Measurements from ENCODE around the gene CYB561D2. TPM values are rescaled to one million over a fixed set of nuclear protein-coding genes. Genes with fewer than 3 reads are reported as not detected.

Gene CYB561D2
- total and polyA plus RNA-seq, 2 of the 13 experiments (the other 11 are each of a cell fraction or from before 2014, with no cell fraction given), result 11.1 to 17.2 TPM

DNA sequence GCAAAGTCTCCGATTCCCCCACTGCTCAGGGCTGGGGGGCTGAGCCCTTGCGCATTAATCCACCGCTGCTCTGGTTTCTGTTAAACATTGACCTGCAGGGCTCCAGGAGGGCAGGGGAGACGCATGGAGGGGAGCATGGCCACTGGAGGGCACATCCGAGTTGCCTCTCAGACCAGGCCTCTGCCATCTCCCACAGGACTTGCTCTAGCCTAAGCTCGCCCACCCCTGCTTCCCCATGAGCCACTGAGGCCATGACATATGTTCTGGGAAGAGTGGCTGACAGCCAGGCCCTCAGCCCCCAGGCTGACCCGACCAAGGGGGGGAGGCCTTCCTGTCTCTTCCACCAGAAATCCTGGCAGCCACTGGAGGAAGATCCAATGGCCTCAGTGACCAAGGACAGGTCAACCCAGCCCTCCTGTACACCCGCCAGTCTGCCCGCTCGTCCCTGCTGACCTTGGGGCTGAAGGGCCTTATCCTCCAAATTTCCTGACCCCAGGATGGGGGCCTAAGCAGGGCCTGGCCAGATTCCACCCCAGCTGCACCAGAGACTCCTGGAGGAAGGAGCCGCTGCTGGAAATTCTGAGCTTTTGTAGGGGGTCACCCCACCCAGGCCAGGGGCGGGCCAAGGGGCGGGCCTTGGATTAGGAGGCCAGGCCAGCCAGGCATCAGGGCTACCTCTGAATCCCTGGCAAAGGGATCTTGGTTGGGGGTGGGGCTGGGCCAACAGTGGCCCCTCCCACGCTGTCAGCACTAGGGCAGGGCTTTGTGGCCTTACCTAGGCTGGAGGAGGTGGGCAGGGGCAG, 47.4 kb upstream of the CYB561D2 start, which contains the start of gene HYAL1 (continued):
- TF ChIP-seq, protein P1, sequence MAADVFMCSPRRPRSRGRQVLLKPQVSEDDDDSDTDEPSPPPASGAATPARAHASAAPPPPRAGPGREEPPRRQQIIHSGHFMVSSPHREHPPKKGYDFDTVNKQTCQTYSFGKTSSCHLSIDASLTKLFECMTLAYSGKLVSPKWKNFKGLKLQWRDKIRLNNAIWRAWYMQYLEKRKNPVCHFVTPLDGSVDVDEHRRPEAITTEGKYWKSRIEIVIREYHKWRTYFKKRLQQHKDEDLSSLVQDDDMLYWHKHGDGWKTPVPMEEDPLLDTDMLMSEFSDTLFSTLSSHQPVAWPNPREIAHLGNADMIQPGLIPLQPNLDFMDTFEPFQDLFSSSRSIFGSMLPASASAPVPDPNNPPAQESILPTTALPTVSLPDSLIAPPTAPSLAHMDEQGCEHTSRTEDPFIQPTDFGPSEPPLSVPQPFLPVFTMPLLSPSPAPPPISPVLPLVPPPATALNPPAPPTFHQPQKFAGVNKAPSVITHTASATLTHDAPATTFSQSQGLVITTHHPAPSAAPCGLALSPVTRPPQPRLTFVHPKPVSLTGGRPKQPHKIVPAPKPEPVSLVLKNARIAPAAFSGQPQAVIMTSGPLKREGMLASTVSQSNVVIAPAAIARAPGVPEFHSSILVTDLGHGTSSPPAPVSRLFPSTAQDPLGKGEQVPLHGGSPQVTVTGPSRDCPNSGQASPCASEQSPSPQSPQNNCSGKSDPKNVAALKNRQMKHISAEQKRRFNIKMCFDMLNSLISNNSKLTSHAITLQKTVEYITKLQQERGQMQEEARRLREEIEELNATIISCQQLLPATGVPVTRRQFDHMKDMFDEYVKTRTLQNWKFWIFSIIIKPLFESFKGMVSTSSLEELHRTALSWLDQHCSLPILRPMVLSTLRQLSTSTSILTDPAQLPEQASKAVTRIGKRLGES (CRISPR knock-in tag; IDR thresholded peaks at IDR 0.05; ENCODE audit: borderline replicate concordance), result 0 out of 2 replicates have a peak, but pooled peaks have one; percentile 28
- TF ChIP-seq, protein P2, sequence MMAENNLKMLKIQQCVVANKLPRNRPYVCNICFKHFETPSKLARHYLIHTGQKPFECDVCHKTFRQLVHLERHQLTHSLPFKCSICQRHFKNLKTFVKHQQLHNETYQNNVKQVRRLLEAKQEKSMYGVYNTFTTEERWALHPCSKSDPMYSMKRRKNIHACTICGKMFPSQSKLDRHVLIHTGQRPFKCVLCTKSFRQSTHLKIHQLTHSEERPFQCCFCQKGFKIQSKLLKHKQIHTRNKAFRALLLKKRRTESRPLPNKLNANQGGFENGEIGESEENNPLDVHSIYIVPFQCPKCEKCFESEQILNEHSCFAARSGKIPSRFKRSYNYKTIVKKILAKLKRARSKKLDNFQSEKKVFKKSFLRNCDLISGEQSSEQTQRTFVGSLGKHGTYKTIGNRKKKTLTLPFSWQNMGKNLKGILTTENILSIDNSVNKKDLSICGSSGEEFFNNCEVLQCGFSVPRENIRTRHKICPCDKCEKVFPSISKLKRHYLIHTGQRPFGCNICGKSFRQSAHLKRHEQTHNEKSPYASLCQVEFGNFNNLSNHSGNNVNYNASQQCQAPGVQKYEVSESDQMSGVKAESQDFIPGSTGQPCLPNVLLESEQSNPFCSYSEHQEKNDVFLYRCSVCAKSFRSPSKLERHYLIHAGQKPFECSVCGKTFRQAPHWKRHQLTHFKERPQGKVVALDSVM (CRISPR knock-in tag; IDR thresholded peaks at IDR 0.05), result no peak; the same call in none of the 2 replicates
- 0 out of 2 replicates have a peak, but pooled peaks have one; percentile 27 for TF ChIP-seq ZSCAN29 (CRISPR knock-in tag; conservative IDR thresholded peaks at IDR 0.05)
- TF ChIP-seq MYNN (CRISPR knock-in tag; IDR thresholded peaks at IDR 0.05; ENCODE audit: low read depth), result no peak
- peak; percentile 71 for TF ChIP-seq SAP130 (CRISPR knock-in tag; IDR thresholded peaks at IDR 0.05; ENCODE audit: low read depth)
- TF ChIP-seq NFYB (CRISPR knock-in tag; IDR thresholded peaks at IDR 0.05), result peak; percentile 41; the same call in 1 of the 2 replicates
- TF ChIP-seq, protein P3, sequence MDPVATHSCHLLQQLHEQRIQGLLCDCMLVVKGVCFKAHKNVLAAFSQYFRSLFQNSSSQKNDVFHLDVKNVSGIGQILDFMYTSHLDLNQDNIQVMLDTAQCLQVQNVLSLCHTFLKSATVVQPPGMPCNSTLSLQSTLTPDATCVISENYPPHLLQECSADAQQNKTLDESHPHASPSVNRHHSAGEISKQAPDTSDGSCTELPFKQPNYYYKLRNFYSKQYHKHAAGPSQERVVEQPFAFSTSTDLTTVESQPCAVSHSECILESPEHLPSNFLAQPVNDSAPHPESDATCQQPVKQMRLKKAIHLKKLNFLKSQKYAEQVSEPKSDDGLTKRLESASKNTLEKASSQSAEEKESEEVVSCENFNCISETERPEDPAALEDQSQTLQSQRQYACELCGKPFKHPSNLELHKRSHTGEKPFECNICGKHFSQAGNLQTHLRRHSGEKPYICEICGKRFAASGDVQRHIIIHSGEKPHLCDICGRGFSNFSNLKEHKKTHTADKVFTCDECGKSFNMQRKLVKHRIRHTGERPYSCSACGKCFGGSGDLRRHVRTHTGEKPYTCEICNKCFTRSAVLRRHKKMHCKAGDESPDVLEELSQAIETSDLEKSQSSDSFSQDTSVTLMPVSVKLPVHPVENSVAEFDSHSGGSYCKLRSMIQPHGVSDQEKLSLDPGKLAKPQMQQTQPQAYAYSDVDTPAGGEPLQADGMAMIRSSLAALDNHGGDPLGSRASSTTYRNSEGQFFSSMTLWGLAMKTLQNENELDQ (CRISPR knock-in tag; IDR thresholded peaks at IDR 0.05; ENCODE audit: borderline replicate concordance), result no peak
- no peak for TF ChIP-seq ZNF12 (CRISPR knock-in tag; IDR thresholded peaks at IDR 0.05)
- TF ChIP-seq, protein P4, sequence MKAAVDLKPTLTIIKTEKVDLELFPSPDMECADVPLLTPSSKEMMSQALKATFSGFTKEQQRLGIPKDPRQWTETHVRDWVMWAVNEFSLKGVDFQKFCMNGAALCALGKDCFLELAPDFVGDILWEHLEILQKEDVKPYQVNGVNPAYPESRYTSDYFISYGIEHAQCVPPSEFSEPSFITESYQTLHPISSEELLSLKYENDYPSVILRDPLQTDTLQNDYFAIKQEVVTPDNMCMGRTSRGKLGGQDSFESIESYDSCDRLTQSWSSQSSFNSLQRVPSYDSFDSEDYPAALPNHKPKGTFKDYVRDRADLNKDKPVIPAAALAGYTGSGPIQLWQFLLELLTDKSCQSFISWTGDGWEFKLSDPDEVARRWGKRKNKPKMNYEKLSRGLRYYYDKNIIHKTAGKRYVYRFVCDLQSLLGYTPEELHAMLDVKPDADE (CRISPR knock-in tag; IDR thresholded peaks at IDR 0.05), result no peak
- TF ChIP-seq, protein P5, sequence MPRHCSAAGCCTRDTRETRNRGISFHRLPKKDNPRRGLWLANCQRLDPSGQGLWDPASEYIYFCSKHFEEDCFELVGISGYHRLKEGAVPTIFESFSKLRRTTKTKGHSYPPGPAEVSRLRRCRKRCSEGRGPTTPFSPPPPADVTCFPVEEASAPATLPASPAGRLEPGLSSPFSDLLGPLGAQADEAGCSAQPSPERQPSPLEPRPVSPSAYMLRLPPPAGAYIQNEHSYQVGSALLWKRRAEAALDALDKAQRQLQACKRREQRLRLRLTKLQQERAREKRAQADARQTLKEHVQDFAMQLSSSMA (CRISPR knock-in tag; IDR thresholded peaks at IDR 0.05), result no peak
- no peak; the same call in 1 of the 2 replicates for TF ChIP-seq ZNF3 (CRISPR knock-in tag; IDR thresholded peaks at IDR 0.05)
- TF ChIP-seq SP1 (IDR thresholded peaks at IDR 0.05), result no peak
- peak; percentile 80 for TF ChIP-seq SP1 (CRISPR knock-in tag; IDR thresholded peaks at IDR 0.05)
- TF ChIP-seq SRSF1 (optimal IDR thresholded peaks at IDR 0.05; ENCODE audit: low read depth, low read length), result peak; percentile 90
- no peak; the same call in 1 of the 2 replicates for TF ChIP-seq RELA (CRISPR knock-in tag; IDR thresholded peaks at IDR 0.05)
- TF ChIP-seq THYN1 (CRISPR knock-in tag; IDR thresholded peaks at IDR 0.05; ENCODE audit: borderline replicate concordance, low read depth), result no peak; the same call in 1 of the 2 replicates
- no peak for TF ChIP-seq CCAR2 (optimal IDR thresholded peaks at IDR 0.05; ENCODE audit: low read depth, low read length)
- no peak for TF ChIP-seq ZFP36L2 (CRISPR knock-in tag; IDR thresholded peaks at IDR 0.05)
- peak; percentile 72; the same call in 1 of the 2 replicates for TF ChIP-seq ZNF749 (CRISPR knock-in tag; IDR thresholded peaks at IDR 0.05; ENCODE audit: borderline replicate concordance)
- TF ChIP-seq PITX1 (CRISPR knock-in tag; IDR thresholded peaks at IDR 0.05), result peak; percentile 85
